ENCODE measurements around the gene APOBEC3H. TPM values are rescaled to one million over a fixed set of nuclear protein-coding genes. Genes with fewer than 3 reads are reported as not detected.

APOBEC3H gene
- total and polyA plus RNA-seq, 2 donors from 2014 or later = 0.79 TPM; not detected in 1

GRCh38 chr22:39098026-39098425 is 982 bp downstream of the APOBEC3H start:
- no peak for TF ChIP-seq CTCF (IDR thresholded peaks at IDR 0.05; ENCODE audit: borderline replicate concordance, extremely low read depth, insufficient read depth)
- DNase-seq = peak in 2 of 5 donors; percentile 32 to 49
- H3K4me3 ChIP-seq (ENCODE audit: low read length in 3 of 3) = no peak overlapping the region
- FAIRE-seq = no peak
- H3K9ac ChIP-seq (ENCODE audit: low read length in 3 of 3) = no peak overlapping the region
- intact Hi-C loops (cut with DNase I) = no loop called here
- no peaks in the 10 kb centered on the region for H3K9me3 ChIP-seq (ENCODE audit: control insufficient read depth in 2 of 3, insufficient read depth in 1 of 3, low read length in 3 of 3)
- H3K36me3 ChIP-seq (ENCODE audit: control insufficient read depth in 2 of 3, insufficient read depth in 3 of 3, low read length in 3 of 3) = no peaks in the 10 kb centered on the region
- H3K4me1 ChIP-seq (ENCODE audit: control insufficient read depth in 2 of 3, insufficient read depth in 2 of 3, low read depth in 1 of 3, low read length in 3 of 3) = peaks cover 0 to 4% (median 0%) of the 10 kb centered on the region in 3 donors
- no peaks in the 10 kb centered on the region for H3K27me3 ChIP-seq (ENCODE audit: control insufficient read depth, insufficient read depth, low read length)
- H3K27ac ChIP-seq (ENCODE audit: low read depth in 2 of 2, low read length in 2 of 2) = no peak overlapping the region

GRCh38 chr22:39098576-39098975 is 1.5 kb downstream of the APOBEC3H start:
- Histone ChIP-seq H3K4me3 (ENCODE audit: low read length in 3 of 3) (no peak overlapping the region), H3K27ac (ENCODE audit: low read depth in 2 of 2, low read length in 2 of 2) (no peak overlapping the region), H3K27me3 (ENCODE audit: control insufficient read depth, insufficient read depth, low read length) (no peaks in the 10 kb centered on the region), H3K9ac (ENCODE audit: low read length in 3 of 3) (no peak overlapping the region), H3K4me1 (ENCODE audit: control insufficient read depth in 2 of 3, insufficient read depth in 2 of 3, low read depth in 1 of 3, low read length in 3 of 3) (peaks cover 0 to 4% (median 0%) of the 10 kb centered on the region in 3 donors), H3K36me3 (ENCODE audit: control insufficient read depth in 2 of 3, insufficient read depth in 3 of 3, low read length in 3 of 3) (no peaks in the 10 kb centered on the region), H3K9me3 (ENCODE audit: control insufficient read depth in 2 of 3, insufficient read depth in 1 of 3, low read length in 3 of 3) (no peaks in the 10 kb centered on the region)
- intact Hi-C loops (cut with DNase I) = no loop called here
- TF ChIP-seq CTCF (IDR thresholded peaks at IDR 0.05; ENCODE audit: borderline replicate concordance, extremely low read depth, insufficient read depth) = no peak
- no peak for FAIRE-seq
- DNase-seq = no peak

- DNase-seq (no peak), FAIRE-seq (no peak)
- no peaks in the 10 kb centered on the region for H3K27me3 ChIP-seq (ENCODE audit: control insufficient read depth, insufficient read depth, low read length)
- H3K27ac ChIP-seq (ENCODE audit: low read depth in 2 of 2, low read length in 2 of 2) = no peak overlapping the region
- intact Hi-C loops (cut with DNase I) = no loop called here
- H3K9ac ChIP-seq (ENCODE audit: low read length in 3 of 3) = no peak overlapping the region
- no peaks in the 10 kb centered on the region for H3K9me3 ChIP-seq (ENCODE audit: control insufficient read depth in 2 of 3, insufficient read depth in 1 of 3, low read length in 3 of 3)
- peaks cover 0 to 4% (median 0%) of the 10 kb centered on the region in 3 donors for H3K4me1 ChIP-seq (ENCODE audit: control insufficient read depth in 2 of 3, insufficient read depth in 2 of 3, low read depth in 1 of 3, low read length in 3 of 3)
- no peak overlapping the region for H3K4me3 ChIP-seq (ENCODE audit: low read length in 3 of 3)
- no peak for TF ChIP-seq CTCF (IDR thresholded peaks at IDR 0.05; ENCODE audit: borderline replicate concordance, extremely low read depth, insufficient read depth)
- no peaks in the 10 kb centered on the region for H3K36me3 ChIP-seq (ENCODE audit: control insufficient read depth in 2 of 3, insufficient read depth in 3 of 3, low read length in 3 of 3)
These were observed 4.2 kb downstream of the APOBEC3H start for GRCh38 chr22:39101226-39101625.

GRCh38 chr22:39103431-39103830 is 6.4 kb downstream of the APOBEC3H start:
- Histone ChIP-seq H3K9me3 (ENCODE audit: control insufficient read depth in 2 of 3, insufficient read depth in 1 of 3, low read length in 3 of 3) (no peaks in the 10 kb centered on the region), H3K27me3 (ENCODE audit: control insufficient read depth, insufficient read depth, low read length) (no peaks in the 10 kb centered on the region), H3K4me1 (ENCODE audit: control insufficient read depth in 2 of 3, insufficient read depth in 2 of 3, low read depth in 1 of 3, low read length in 3 of 3) (no peaks in the 10 kb centered on the region), H3K9ac (ENCODE audit: low read length in 3 of 3) (no peak overlapping the region), H3K4me3 (ENCODE audit: low read length in 3 of 3) (no peak overlapping the region), H3K36me3 (ENCODE audit: control insufficient read depth in 2 of 3, insufficient read depth in 3 of 3, low read length in 3 of 3) (no peaks in the 10 kb centered on the region), H3K27ac (ENCODE audit: low read depth in 2 of 2, low read length in 2 of 2) (no peak overlapping the region)
- intact Hi-C loops (cut with DNase I) = no loop called here
- no peak for DNase-seq
- TF ChIP-seq CTCF (IDR thresholded peaks at IDR 0.05; ENCODE audit: borderline replicate concordance, extremely low read depth, insufficient read depth) = no peak
- FAIRE-seq = no peak
